ENCODE results near the gene DGKI. TPM values are rescaled to one million over a fixed set of nuclear protein-coding genes. Genes with fewer than 3 reads are reported as not detected.

The DGKI gene
- total and polyA plus RNA-seq, 2 of the 13 experiments (the other 11 are each of a cell fraction or from before 2014, with no cell fraction given), result 0.09 to 0.17 TPM

GRCh38 chr7:137893143-137893742 is 46.5 kb upstream of the DGKI start (continued):
- 0 out of 2 replicates have a peak, but pooled peaks have one; percentile 16 for TF ChIP-seq FOXA3 (CRISPR knock-in tag; IDR thresholded peaks at IDR 0.05)
- peak; percentile 62 for TF ChIP-seq NCOR1 (IDR thresholded peaks at IDR 0.05; ENCODE audit: borderline replicate concordance, low read length)
- TF ChIP-seq MED1 (CRISPR knock-in tag; IDR thresholded peaks at IDR 0.05), result no peak
- TF ChIP-seq ZBTB43 (CRISPR knock-in tag; conservative IDR thresholded peaks at IDR 0.05), result peak; percentile 95
- TF ChIP-seq ZNF18 (CRISPR knock-in tag; IDR thresholded peaks at IDR 0.05; ENCODE audit: insufficient replicate concordance), result peak; percentile 67
- TF ChIP-seq ZMYM2 (CRISPR knock-in tag; IDR thresholded peaks at IDR 0.05), result 0 out of 2 replicates have a peak, but pooled peaks have one; percentile 19
- no peak for TF ChIP-seq SOX6 (IDR thresholded peaks at IDR 0.05)
- TF ChIP-seq SOX6 (CRISPR knock-in tag; IDR thresholded peaks at IDR 0.05), result peak; percentile 71
- TF ChIP-seq PPARG (CRISPR knock-in tag; conservative IDR thresholded peaks at IDR 0.05), result peak; percentile 85
- TF ChIP-seq CREB1 (IDR thresholded peaks at IDR 0.05), result no peak
- TF ChIP-seq CREB1 (CRISPR knock-in tag; IDR thresholded peaks at IDR 0.05), result peak; percentile 48; the same call in 1 of the 2 replicates
- TF ChIP-seq HDAC1 (CRISPR knock-in tag; IDR thresholded peaks at IDR 0.05), result 0 out of 2 replicates have a peak, but pooled peaks have one; percentile 38
- TF ChIP-seq ZSCAN9 (CRISPR knock-in tag; IDR thresholded peaks at IDR 0.05; ENCODE audit: borderline replicate concordance), result no peak
- 0 out of 2 replicates have a peak, but pooled peaks have one; percentile 24 for TF ChIP-seq ZNF503 (CRISPR knock-in tag; IDR thresholded peaks at IDR 0.05)
- TF ChIP-seq TCF7 (IDR thresholded peaks at IDR 0.05; ENCODE audit: low read depth), result peak; percentile 42
- TF ChIP-seq NFE2L2 (IDR thresholded peaks at IDR 0.05; ENCODE audit: low read length), result no peak
- peak in 1 of 2 experiments; percentile 12; a peak in 1 of 4 replicates for TF ChIP-seq EP300 (IDR thresholded peaks at IDR 0.05; ENCODE audit: low read depth in 2 of 2, low read length in 2 of 2)
- TF ChIP-seq EP300 (CRISPR knock-in tag; IDR thresholded peaks at IDR 0.05; ENCODE audit: borderline replicate concordance), result no peak
- no peak for TF ChIP-seq MEIS2 (CRISPR knock-in tag; IDR thresholded peaks at IDR 0.05)
- TF ChIP-seq PHF21A (CRISPR knock-in tag; IDR thresholded peaks at IDR 0.05), result 0 out of 2 replicates have a peak, but pooled peaks have one; percentile 40
- no peak for TF ChIP-seq SOX13 (IDR thresholded peaks at IDR 0.05)
- peak in 1 of 2 experiments; percentile 63; a peak in 2 of 4 replicates for TF ChIP-seq SOX13 (CRISPR knock-in tag; conservative IDR thresholded peaks at IDR 0.05 in 1 of 2, IDR thresholded peaks at IDR 0.05 in 1 of 2)
- no peak for TF ChIP-seq SETDB1 (CRISPR knock-in tag; IDR thresholded peaks at IDR 0.05; ENCODE audit: borderline replicate concordance)
- peak; percentile 21; the same call in 1 of the 2 replicates for TF ChIP-seq SOX5 (CRISPR knock-in tag; IDR thresholded peaks at IDR 0.05; ENCODE audit: borderline replicate concordance)
